Gastrocnemius medialis (tissue), 4 donors: ENCODE data around the gene PCDHAC2. TPM values are rescaled to one million over a fixed set of nuclear protein-coding genes. Genes with fewer than 3 reads are reported as not detected.
A peak's percentile ranks its signal among the peaks of the same experiment; 100 is the strongest.

Experiments used
- ATAC-seq, 2 donors: fragments of 150-250 bp; one replicate each; pipeline ENCODE4 v1.9.1; 2016
- DNase-seq, 2 donors: peaks; one replicate each; pipeline ENCODE4 v3.0.0-alpha.2; 2019
- H3K27ac ChIP-seq, 4 donors: fragments of 200-600 bp; sonication (generic); 1 replicate in 1 of 4; 2 replicates in 3 of 4; pipeline ENCODE4 v1.5.1; 2016 to 2018; ENCODE audit warnings: mild to moderate bottlenecking in 2 of 4, moderate library complexity in 1 of 4
- H3K27me3 ChIP-seq, 3 donors: fragments of 200-600 bp; sonication (generic) in 2 of 3; 1 replicate in 1 of 3; 2 replicates in 2 of 3; pipeline versions ENCODE4 v1.5.1 to v1.6.0; 2016 to 2019; ENCODE audit warnings: mild to moderate bottlenecking in 1 of 3, moderate library complexity in 1 of 3
- H3K36me3 ChIP-seq, 2 donors: fragments of 200-600 bp; sonication (generic) in 1 of 2; one replicate each; pipeline ENCODE4 v1.5.1; 2017 to 2018
- H3K4me1 ChIP-seq, 2 donors: fragments of 200-600 bp; sonication (generic) in 1 of 2; one replicate each; pipeline ENCODE4 v1.5.1; 2016 to 2017; ENCODE audit warnings: mild to moderate bottlenecking in 2 of 2
- H3K4me3 ChIP-seq, 4 donors: fragments of 200-600 bp; sonication (generic) in 3 of 4; 1 replicate in 1 of 4; 2 replicates in 3 of 4; pipeline ENCODE4 v1.5.1; 2016 to 2019; ENCODE audit warnings: mild to moderate bottlenecking in 2 of 4
- H3K9me3 ChIP-seq, 3 donors: fragments of 200-600 bp; sonication (generic) in 2 of 3; 1 replicate in 1 of 3; 2 replicates in 2 of 3; pipeline ENCODE4 v1.5.1; 2016 to 2019
- CTCF ChIP-seq, 5 experiments: fragments of 450-650 bp in 3 of 5; fragments of 200-600 bp in 2 of 5; sonication (generic) in 2 of 5; IDR thresholded peaks in 4 of 5; conservative IDR thresholded peaks in 1 of 5; 1 replicate in 4 of 5; 2 replicates in 1 of 5; pipeline ENCODE4 v1.5.1; 2016 to 2019; ENCODE audit warnings: antibody characterized with exemption in 5 of 5, mild to moderate bottlenecking in 3 of 5, moderate library complexity in 3 of 5
- POLR2A ChIP-seq, 2 donors: fragments of 450-650 bp; IDR thresholded peaks; one replicate each; pipeline ENCODE4 v1.6.1; 2017; ENCODE audit warnings: antibody characterized with exemption in 2 of 2, mild to moderate bottlenecking in 2 of 2, moderate library complexity in 2 of 2
- in situ Hi-C, 4 donors: fragments of 200-750 bp; cut with MboI; loops; one replicate each; pipeline versions ENCODE4 v1.15.0 to v1.8.0; 2017; ENCODE audit warnings: low sequenced_read_pairs in 4 of 4
- intact Hi-C: fragments of 100-400 bp; cut with DNase I; formaldehyde crosslinking; loops from one replicate; pipeline ENCODE4 v1.15.1; 2023; ENCODE audit warnings: low total_unique reads
- total RNA-seq, 4 donors: library from RNA; depleted of rRNA; stranded (reverse); fragments of >200 nt; gene quantifications; one replicate each; pipeline versions ENCODE4 v1.1.0 to v1.2.3, GENCODE V29; 2016

The PCDHAC2 gene
- total RNA-seq, 4 donors from 2014 or later: 0.03 to 0.13 TPM; not detected in 2

- H3K36me3 ChIP-seq: no peaks in the 10 kb centered on the region
- H3K27ac ChIP-seq: no peak overlapping the region
- no peaks in the 10 kb centered on the region for H3K9me3 ChIP-seq
- H3K4me1 ChIP-seq: no peaks in the 10 kb centered on the region
- ATAC-seq (no peak), DNase-seq (no peak)
- H3K4me3 ChIP-seq: no peak overlapping the region
- peaks cover 5 to 9% (median 6%) of the 10 kb centered on the region in 3 donors for H3K27me3 ChIP-seq
- intact Hi-C loops: no loop called here
- in situ Hi-C loops: no loop called here
- TF ChIP-seq POLR2A (IDR thresholded peaks at IDR 0.05) (no peak), CTCF (IDR thresholded peaks at IDR 0.05 in 4 of 5, conservative IDR thresholded peaks at IDR 0.05 in 1 of 5) (no peak)
These were observed 4.1 kb upstream of the PCDHAC2 start for GRCh38 chr5:140962190-140962589.

GRCh38 chr5:140964356-140964755 is 1.9 kb upstream of the PCDHAC2 start:
- H3K27me3 ChIP-seq: peaks cover 6 to 15% (median 9%) of the 10 kb centered on the region in 3 donors
- H3K9me3 ChIP-seq: no peaks in the 10 kb centered on the region
- no peak for TF ChIP-seq CTCF (IDR thresholded peaks at IDR 0.05 in 4 of 5, conservative IDR thresholded peaks at IDR 0.05 in 1 of 5)
- TF ChIP-seq POLR2A (IDR thresholded peaks at IDR 0.05): no peak
- no peak for DNase-seq
- no peak overlapping the region for H3K27ac ChIP-seq
- H3K4me1 ChIP-seq: no peaks in the 10 kb centered on the region
- no peak for ATAC-seq
- no peak overlapping the region for H3K4me3 ChIP-seq
- no peaks in the 10 kb centered on the region for H3K36me3 ChIP-seq
- in situ Hi-C loops: no loop called here
- intact Hi-C loops: no loop called here

- in situ Hi-C loops: no loop called here
- intact Hi-C loops: no loop called here
- peaks cover 6 to 15% (median 9%) of the 10 kb centered on the region in 3 donors for H3K27me3 ChIP-seq
These were observed 377 bp upstream of the PCDHAC2 start for GRCh38 chr5:140965905-140966292.

GRCh38 chr5:140967226-140967893 is 1.1 kb downstream of the PCDHAC2 start:
- H3K36me3 ChIP-seq: no peaks in the 10 kb centered on the region
- peaks cover 6 to 15% (median 9%) of the 10 kb centered on the region in 3 donors for H3K27me3 ChIP-seq
- no peak for TF ChIP-seq CTCF (IDR thresholded peaks at IDR 0.05 in 4 of 5, conservative IDR thresholded peaks at IDR 0.05 in 1 of 5)
- TF ChIP-seq POLR2A (IDR thresholded peaks at IDR 0.05): no peak
- H3K9me3 ChIP-seq: no peaks in the 10 kb centered on the region
- intact Hi-C loops (no loop called here), in situ Hi-C loops (no loop called here)
- peak overlapping the region in 3 of 4 donors; percentile 54 to 57 (median 56) for H3K4me3 ChIP-seq
- no peak for DNase-seq
- no peak for ATAC-seq
- H3K27ac ChIP-seq: no peak overlapping the region
- H3K4me1 ChIP-seq: no peaks in the 10 kb centered on the region

More at GRCh38 chr5:140965905-140966292, 377 bp upstream of the PCDHAC2 start:
- no peak for ATAC-seq
- H3K4me1 ChIP-seq: no peaks in the 10 kb centered on the region
- TF ChIP-seq POLR2A (IDR thresholded peaks at IDR 0.05): no peak
- no peak for TF ChIP-seq CTCF (IDR thresholded peaks at IDR 0.05 in 4 of 5, conservative IDR thresholded peaks at IDR 0.05 in 1 of 5)
- no peaks in the 10 kb centered on the region for H3K36me3 ChIP-seq
- no peaks in the 10 kb centered on the region for H3K9me3 ChIP-seq
- no peak overlapping the region for H3K27ac ChIP-seq
- H3K4me3 ChIP-seq: peak overlapping the region; percentile 54 to 58 (median 56)
- DNase-seq: no peak
